Right lobe of liver (tissue), 4 donors: ENCODE data around the gene KDM7A.

Source experiments
- POLR2A ChIP-seq: fragments of 450-650 bp; IDR thresholded peaks from one replicate; pipeline ENCODE4 v1.6.1; 2017; ENCODE audit warnings: antibody characterized with exemption, mild to moderate bottlenecking
- TF ChIP-seq, protein P1 (sequence below), 4 donors: fragments of 200-600 bp in 3 of 4; fragments of 450-650 bp in 1 of 4; IDR thresholded peaks; one replicate each; pipeline versions ENCODE4 v1.5.1 to v1.8.0; 2016 to 2022; ENCODE audit warnings: antibody characterized with exemption in 4 of 4, mild to moderate bottlenecking in 2 of 4
- donor health status: DM: no; HTN: no; CAD: no.
- donor health status: DM: no; HTN: no; CAD: no.
- donor health status: DM: no; HTN: yes; CAD: no.

DNA sequence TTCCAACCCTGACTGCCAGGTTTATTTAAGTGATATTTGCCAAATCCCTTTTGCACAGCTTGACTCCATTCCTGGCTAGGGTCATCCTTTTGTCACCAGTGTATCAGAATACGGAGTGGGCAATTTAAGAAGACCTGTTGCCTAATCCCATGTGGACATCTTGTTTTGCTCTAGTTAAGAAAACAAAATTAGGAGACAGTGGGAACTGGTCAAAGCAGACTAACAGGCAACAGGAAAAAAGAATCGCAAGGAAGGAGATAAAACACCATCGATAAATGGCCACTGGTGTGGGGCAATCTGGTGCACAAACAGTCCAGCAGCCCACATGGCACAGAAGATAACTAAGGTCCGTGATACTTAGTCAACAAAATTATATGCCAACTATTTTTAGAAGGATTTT lies 21.4 kb downstream of the KDM7A start:
- TF ChIP-seq, protein P1, sequence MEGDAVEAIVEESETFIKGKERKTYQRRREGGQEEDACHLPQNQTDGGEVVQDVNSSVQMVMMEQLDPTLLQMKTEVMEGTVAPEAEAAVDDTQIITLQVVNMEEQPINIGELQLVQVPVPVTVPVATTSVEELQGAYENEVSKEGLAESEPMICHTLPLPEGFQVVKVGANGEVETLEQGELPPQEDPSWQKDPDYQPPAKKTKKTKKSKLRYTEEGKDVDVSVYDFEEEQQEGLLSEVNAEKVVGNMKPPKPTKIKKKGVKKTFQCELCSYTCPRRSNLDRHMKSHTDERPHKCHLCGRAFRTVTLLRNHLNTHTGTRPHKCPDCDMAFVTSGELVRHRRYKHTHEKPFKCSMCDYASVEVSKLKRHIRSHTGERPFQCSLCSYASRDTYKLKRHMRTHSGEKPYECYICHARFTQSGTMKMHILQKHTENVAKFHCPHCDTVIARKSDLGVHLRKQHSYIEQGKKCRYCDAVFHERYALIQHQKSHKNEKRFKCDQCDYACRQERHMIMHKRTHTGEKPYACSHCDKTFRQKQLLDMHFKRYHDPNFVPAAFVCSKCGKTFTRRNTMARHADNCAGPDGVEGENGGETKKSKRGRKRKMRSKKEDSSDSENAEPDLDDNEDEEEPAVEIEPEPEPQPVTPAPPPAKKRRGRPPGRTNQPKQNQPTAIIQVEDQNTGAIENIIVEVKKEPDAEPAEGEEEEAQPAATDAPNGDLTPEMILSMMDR (IDR thresholded peaks at IDR 0.05) = no peak
- no peak for TF ChIP-seq POLR2A
